ENCODE data around the gene PRICKLE4. TPM values are rescaled to one million over a fixed set of nuclear protein-coding genes. Genes with fewer than 3 reads are reported as not detected.

PRICKLE4 gene
- total and polyA plus RNA-seq, 2 of the 13 experiments (the other 11 are each of a cell fraction or from before 2014, with no cell fraction given), result 0.92 to 1.2 TPM

DNA sequence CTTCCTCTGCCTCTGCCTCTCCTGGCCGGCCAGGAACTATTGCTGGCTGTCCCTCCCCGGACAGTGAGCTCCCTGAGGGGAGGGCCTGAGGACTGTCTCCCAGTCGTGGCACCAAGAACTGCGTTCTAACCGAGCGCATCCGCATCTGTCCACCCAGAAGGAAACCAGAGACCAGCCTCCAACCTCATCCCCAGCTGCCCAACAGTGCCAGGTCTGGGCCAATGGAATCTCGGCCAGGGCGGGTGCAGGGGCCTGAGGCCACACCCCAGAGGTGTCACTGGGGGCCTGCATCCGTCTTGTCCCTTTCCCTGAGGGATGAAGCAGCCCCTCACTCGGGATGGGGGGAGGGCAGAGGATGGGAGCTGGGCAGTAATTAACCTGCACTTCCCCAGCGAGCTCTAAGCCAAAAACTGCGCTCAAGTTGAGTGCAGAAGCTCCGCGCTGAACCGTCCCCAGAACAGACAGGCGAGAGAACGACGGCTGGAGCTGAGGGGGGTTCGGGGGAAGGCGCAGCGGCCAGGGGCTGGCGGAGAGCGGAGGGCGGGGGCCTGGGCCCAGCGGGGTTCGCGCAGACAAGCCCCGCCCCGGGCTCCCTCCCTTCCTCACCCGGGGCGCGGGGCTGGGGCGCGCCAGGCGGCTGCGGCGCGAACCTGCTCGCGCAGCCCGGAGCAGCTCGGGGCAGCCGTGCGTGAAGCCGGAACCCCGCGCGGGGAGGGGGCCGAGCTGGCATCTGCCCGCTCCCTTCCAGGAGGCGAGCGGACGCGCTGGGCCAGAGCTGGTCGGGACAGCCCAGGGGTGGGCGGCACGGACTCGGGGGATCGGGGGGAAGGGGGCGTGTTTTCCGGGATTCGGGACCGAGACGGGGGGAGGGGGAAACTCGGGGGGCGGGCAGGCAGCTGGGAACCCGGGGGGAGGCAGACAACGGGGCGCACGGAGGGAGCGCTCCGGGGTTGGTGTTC, 46.6 kb upstream of the PRICKLE4 start (continued):
- TF ChIP-seq, protein P1, sequence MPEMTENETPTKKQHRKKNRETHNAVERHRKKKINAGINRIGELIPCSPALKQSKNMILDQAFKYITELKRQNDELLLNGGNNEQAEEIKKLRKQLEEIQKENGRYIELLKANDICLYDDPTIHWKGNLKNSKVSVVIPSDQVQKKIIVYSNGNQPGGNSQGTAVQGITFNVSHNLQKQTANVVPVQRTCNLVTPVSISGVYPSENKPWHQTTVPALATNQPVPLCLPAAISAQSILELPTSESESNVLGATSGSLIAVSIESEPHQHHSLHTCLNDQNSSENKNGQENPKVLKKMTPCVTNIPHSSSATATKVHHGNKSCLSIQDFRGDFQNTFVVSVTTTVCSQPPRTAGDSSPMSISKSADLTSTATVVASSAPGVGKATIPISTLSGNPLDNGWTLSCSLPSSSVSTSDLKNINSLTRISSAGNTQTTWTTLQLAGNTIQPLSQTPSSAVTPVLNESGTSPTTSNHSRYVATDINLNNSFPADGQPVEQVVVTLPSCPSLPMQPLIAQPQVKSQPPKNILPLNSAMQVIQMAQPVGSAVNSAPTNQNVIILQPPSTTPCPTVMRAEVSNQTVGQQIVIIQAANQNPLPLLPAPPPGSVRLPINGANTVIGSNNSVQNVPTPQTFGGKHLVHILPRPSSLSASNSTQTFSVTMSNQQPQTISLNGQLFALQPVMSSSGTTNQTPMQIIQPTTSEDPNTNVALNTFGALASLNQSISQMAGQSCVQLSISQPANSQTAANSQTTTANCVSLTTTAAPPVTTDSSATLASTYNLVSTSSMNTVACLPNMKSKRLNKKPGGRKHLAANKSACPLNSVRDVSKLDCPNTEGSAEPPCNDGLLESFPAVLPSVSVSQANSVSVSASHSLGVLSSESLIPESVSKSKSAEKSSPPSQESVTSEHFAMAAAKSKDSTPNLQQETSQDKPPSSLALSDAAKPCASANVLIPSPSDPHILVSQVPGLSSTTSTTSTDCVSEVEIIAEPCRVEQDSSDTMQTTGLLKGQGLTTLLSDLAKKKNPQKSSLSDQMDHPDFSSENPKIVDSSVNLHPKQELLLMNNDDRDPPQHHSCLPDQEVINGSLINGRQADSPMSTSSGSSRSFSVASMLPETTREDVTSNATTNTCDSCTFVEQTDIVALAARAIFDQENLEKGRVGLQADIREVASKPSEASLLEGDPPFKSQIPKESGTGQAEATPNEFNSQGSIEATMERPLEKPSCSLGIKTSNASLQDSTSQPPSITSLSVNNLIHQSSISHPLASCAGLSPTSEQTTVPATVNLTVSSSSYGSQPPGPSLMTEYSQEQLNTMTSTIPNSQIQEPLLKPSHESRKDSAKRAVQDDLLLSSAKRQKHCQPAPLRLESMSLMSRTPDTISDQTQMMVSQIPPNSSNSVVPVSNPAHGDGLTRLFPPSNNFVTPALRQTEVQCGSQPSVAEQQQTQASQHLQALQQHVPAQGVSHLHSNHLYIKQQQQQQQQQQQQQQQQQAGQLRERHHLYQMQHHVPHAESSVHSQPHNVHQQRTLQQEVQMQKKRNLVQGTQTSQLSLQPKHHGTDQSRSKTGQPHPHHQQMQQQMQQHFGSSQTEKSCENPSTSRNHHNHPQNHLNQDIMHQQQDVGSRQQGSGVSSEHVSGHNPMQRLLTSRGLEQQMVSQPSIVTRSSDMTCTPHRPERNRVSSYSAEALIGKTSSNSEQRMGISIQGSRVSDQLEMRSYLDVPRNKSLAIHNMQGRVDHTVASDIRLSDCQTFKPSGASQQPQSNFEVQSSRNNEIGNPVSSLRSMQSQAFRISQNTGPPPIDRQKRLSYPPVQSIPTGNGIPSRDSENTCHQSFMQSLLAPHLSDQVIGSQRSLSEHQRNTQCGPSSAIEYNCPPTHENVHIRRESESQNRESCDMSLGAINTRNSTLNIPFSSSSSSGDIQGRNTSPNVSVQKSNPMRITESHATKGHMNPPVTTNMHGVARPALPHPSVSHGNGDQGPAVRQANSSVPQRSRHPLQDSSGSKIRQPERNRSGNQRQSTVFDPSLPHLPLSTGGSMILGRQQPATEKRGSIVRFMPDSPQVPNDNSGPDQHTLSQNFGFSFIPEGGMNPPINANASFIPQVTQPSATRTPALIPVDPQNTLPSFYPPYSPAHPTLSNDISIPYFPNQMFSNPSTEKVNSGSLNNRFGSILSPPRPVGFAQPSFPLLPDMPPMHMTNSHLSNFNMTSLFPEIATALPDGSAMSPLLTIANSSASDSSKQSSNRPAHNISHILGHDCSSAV (CRISPR knock-in tag; IDR thresholded peaks at IDR 0.05; ENCODE audit: borderline replicate concordance), result no peak
- TF ChIP-seq SIN3A (IDR thresholded peaks at IDR 0.05; ENCODE audit: borderline replicate concordance, low read depth, low read length) (no peak), ZFP90 (CRISPR knock-in tag; IDR thresholded peaks at IDR 0.05; ENCODE audit: borderline replicate concordance) (no peak; the same call in 1 of the 2 replicates), MAZ (IDR thresholded peaks at IDR 0.05; ENCODE audit: borderline replicate concordance, low read depth, low read length) (peak; percentile 53; the same call in 1 of the 2 replicates), MAZ (CRISPR knock-in tag; IDR thresholded peaks at IDR 0.05; ENCODE audit: low read depth) (peak; percentile 88), NBN (conservative IDR thresholded peaks at IDR 0.05) (no peak), ZFP1 (CRISPR knock-in tag; IDR thresholded peaks at IDR 0.05) (no peak), SSRP1 (CRISPR knock-in tag; IDR thresholded peaks at IDR 0.05) (peak; percentile 5; the same call in 1 of the 2 replicates), RFX5 (IDR thresholded peaks at IDR 0.05; ENCODE audit: low read depth, low read length) (no peak), NCOR1 (IDR thresholded peaks at IDR 0.05; ENCODE audit: borderline replicate concordance, low read length) (no peak), ZBTB37 (CRISPR knock-in tag; IDR thresholded peaks at IDR 0.05) (no peak)
- TF ChIP-seq, protein P2, sequence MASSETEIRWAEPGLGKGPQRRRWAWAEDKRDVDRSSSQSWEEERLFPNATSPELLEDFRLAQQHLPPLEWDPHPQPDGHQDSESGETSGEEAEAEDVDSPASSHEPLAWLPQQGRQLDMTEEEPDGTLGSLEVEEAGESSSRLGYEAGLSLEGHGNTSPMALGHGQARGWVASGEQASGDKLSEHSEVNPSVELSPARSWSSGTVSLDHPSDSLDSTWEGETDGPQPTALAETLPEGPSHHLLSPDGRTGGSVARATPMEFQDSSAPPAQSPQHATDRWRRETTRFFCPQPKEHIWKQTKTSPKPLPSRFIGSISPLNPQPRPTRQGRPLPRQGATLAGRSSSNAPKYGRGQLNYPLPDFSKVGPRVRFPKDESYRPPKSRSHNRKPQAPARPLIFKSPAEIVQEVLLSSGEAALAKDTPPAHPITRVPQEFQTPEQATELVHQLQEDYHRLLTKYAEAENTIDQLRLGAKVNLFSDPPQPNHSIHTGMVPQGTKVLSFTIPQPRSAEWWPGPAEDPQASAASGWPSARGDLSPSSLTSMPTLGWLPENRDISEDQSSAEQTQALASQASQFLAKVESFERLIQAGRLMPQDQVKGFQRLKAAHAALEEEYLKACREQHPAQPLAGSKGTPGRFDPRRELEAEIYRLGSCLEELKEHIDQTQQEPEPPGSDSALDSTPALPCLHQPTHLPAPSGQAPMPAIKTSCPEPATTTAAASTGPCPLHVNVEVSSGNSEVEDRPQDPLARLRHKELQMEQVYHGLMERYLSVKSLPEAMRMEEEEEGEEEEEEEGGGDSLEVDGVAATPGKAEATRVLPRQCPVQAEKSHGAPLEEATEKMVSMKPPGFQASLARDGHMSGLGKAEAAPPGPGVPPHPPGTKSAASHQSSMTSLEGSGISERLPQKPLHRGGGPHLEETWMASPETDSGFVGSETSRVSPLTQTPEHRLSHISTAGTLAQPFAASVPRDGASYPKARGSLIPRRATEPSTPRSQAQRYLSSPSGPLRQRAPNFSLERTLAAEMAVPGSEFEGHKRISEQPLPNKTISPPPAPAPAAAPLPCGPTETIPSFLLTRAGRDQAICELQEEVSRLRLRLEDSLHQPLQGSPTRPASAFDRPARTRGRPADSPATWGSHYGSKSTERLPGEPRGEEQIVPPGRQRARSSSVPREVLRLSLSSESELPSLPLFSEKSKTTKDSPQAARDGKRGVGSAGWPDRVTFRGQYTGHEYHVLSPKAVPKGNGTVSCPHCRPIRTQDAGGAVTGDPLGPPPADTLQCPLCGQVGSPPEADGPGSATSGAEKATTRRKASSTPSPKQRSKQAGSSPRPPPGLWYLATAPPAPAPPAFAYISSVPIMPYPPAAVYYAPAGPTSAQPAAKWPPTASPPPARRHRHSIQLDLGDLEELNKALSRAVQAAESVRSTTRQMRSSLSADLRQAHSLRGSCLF (CRISPR knock-in tag; IDR thresholded peaks at IDR 0.05; ENCODE audit: borderline replicate concordance), result no peak
- TF ChIP-seq, protein P3, sequence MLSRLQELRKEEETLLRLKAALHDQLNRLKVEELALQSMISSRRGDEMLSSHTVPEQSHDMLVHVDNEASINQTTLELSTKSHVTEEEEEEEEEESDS (CRISPR knock-in tag; IDR thresholded peaks at IDR 0.05; ENCODE audit: borderline replicate concordance), result peak; percentile 51; the same call in 1 of the 2 replicates

Data from HepG2 (cell line).